Testis (tissue), 2 donors: ENCODE data around the gene EPB41L2.

Source experiments
- POLR2A ChIP-seq: fragments of 450-650 bp; IDR thresholded peaks from one replicate; pipeline ENCODE4 v1.6.1; 2017; ENCODE audit warnings: antibody characterized with exemption, mild to moderate bottlenecking, moderate library complexity
- TF ChIP-seq, protein P1 (sequence below), 3 experiments: fragments of 450-650 bp in 2 of 3; fragments of 200-600 bp in 1 of 3; sonication (generic) in 1 of 3; IDR thresholded peaks; one replicate each; pipeline ENCODE4 v1.5.1; 2016 to 2019; ENCODE audit warnings: antibody characterized with exemption in 3 of 3, mild to moderate bottlenecking in 2 of 3, moderate library complexity in 1 of 3

DNA sequence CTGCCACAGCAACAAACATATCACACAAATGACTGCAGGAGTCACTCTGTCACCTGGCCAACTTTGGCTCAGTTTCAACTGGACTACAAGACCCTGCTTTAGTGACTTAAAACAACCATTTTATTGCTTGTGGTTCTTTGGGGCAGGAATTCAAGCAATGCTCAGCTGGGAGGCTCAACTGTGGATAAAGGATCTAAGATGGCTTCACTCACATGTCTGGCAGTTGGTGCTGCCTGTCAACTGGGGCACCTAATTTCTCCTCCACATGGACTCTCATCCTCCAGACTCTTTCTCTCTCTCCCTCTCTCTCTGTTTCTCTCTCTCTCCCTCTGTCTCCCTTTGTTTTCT, 2.8 kb upstream of the EPB41L2 start:
- TF ChIP-seq, protein P1, sequence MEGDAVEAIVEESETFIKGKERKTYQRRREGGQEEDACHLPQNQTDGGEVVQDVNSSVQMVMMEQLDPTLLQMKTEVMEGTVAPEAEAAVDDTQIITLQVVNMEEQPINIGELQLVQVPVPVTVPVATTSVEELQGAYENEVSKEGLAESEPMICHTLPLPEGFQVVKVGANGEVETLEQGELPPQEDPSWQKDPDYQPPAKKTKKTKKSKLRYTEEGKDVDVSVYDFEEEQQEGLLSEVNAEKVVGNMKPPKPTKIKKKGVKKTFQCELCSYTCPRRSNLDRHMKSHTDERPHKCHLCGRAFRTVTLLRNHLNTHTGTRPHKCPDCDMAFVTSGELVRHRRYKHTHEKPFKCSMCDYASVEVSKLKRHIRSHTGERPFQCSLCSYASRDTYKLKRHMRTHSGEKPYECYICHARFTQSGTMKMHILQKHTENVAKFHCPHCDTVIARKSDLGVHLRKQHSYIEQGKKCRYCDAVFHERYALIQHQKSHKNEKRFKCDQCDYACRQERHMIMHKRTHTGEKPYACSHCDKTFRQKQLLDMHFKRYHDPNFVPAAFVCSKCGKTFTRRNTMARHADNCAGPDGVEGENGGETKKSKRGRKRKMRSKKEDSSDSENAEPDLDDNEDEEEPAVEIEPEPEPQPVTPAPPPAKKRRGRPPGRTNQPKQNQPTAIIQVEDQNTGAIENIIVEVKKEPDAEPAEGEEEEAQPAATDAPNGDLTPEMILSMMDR (IDR thresholded peaks at IDR 0.05), result no peak
- TF ChIP-seq POLR2A, result no peak
